Measurements from ENCODE around the gene SCFD2.

DNA sequence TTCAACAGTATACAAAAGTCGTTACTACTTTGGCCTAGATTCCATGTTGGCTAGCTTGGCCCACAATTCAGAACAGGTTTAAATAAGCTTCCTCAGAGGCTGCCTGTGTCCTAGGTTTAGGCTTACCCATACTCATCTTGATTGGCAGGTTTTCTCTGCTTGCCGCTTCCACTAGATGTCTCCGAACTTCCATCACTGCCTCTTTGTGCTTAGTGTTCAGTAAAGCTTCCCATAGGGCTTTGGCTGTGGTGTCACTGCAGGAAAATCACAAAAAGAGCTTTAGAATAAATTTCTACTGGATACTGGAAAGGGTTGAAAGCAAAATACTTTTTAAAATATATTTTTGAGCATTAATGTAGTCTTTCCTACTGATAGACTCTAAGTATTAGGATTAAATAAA lies 52.4 kb downstream of the SCFD2 start:
- TF ChIP-seq, protein P1, sequence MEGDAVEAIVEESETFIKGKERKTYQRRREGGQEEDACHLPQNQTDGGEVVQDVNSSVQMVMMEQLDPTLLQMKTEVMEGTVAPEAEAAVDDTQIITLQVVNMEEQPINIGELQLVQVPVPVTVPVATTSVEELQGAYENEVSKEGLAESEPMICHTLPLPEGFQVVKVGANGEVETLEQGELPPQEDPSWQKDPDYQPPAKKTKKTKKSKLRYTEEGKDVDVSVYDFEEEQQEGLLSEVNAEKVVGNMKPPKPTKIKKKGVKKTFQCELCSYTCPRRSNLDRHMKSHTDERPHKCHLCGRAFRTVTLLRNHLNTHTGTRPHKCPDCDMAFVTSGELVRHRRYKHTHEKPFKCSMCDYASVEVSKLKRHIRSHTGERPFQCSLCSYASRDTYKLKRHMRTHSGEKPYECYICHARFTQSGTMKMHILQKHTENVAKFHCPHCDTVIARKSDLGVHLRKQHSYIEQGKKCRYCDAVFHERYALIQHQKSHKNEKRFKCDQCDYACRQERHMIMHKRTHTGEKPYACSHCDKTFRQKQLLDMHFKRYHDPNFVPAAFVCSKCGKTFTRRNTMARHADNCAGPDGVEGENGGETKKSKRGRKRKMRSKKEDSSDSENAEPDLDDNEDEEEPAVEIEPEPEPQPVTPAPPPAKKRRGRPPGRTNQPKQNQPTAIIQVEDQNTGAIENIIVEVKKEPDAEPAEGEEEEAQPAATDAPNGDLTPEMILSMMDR (IDR thresholded peaks at IDR 0.05 in 2 of 3, conservative IDR thresholded peaks at IDR 0.05 in 1 of 3; ENCODE audit: control insufficient read depth in 2 of 3, extremely low read depth in 1 of 3, insufficient read depth in 1 of 3, low read depth in 3 of 3, low read length in 3 of 3), result no peak
- TF ChIP-seq, protein P2, sequence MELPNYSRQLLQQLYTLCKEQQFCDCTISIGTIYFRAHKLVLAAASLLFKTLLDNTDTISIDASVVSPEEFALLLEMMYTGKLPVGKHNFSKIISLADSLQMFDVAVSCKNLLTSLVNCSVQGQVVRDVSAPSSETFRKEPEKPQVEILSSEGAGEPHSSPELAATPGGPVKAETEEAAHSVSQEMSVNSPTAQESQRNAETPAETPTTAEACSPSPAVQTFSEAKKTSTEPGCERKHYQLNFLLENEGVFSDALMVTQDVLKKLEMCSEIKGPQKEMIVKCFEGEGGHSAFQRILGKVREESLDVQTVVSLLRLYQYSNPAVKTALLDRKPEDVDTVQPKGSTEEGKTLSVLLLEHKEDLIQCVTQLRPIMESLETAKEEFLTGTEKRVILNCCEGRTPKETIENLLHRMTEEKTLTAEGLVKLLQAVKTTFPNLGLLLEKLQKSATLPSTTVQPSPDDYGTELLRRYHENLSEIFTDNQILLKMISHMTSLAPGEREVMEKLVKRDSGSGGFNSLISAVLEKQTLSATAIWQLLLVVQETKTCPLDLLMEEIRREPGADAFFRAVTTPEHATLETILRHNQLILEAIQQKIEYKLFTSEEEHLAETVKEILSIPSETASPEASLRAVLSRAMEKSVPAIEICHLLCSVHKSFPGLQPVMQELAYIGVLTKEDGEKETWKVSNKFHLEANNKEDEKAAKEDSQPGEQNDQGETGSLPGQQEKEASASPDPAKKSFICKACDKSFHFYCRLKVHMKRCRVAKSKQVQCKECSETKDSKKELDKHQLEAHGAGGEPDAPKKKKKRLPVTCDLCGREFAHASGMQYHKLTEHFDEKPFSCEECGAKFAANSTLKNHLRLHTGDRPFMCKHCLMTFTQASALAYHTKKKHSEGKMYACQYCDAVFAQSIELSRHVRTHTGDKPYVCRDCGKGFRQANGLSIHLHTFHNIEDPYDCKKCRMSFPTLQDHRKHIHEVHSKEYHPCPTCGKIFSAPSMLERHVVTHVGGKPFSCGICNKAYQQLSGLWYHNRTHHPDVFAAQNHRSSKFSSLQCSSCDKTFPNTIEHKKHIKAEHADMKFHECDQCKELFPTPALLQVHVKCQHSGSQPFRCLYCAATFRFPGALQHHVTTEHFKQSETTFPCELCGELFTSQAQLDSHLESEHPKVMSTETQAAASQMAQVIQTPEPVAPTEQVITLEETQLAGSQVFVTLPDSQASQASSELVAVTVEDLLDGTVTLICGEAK (IDR thresholded peaks at IDR 0.05; ENCODE audit: borderline replicate concordance), result no peak
- TF ChIP-seq HDAC6 (IDR thresholded peaks at IDR 0.05; ENCODE audit: unreplicated experiment) (no peak), RELA (IDR thresholded peaks at IDR 0.05; ENCODE audit: borderline replicate concordance, partially characterized antibody) (no peak)
- TF ChIP-seq, protein P3, sequence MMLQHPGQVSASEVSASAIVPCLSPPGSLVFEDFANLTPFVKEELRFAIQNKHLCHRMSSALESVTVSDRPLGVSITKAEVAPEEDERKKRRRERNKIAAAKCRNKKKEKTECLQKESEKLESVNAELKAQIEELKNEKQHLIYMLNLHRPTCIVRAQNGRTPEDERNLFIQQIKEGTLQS (IDR thresholded peaks at IDR 0.05; ENCODE audit: borderline replicate concordance, extremely low read depth, low read depth, low read length), result no peak
